GM18520 (cell line): ENCODE measurements around the gene MRTO4.

Source experiments
- ATAC-seq: cut with Tn5 transposase; IDR thresholded peaks from one replicate; pipeline ENCODE4 v1.9.1; 2021; ENCODE audit not compliant: unreplicated experiment

MRTO4 gene

DNA sequence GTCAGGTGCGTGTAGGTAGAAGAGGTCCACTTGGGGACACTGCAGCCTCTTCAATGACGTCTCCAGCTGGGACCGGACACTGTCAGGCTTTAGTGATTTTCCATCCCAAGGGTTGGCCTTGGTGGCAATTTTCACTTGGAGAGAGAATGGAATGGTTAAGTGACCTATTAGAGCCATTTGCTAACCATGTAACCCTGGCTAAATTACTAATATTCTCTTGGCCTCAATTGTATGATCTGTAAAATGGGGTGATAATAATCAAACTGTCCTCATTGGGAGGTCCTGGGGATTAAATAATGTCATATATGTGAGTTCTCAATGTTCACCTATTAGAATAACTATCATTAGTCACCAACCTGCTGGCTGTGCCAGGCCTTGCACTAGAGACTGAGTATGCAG, 56.9 kb downstream of the MRTO4 start:
- ATAC-seq: no peak

DNA sequence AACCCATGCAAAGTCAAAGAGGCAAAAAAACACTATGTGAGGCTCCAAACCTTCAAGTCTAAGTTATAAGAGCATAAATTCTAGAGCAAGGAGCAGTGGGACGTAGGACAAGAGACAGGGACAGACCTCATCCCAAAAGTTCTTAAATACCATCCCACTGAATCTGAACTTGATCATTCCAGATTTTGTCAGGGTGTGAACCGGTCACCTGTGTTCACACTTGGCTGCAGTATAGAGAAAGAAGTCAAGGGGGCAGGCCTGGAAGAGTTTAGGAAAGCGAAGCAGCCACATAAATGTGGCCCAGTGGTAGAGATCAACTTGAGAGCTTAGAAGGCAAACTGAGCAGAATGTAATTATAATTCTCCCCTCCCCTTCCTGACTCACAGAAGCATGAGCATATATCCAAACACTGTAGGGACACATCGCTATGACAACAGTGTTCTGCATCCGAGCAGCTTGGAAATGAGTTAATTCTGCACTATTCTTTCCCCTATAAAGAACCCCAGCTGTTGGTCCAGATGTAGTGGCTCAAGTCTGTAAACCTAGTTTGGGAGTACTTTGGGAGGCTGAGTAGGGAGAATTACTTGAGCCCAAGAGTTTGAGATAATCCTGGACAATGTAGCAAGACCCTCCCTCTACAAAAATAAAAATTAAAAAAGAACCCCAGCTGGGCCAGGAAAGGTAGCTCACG, 57.7 kb downstream of the MRTO4 start:
- no peak for ATAC-seq
